ENCODE data around the gene SELENON.
"Not testable (repeated sequence)": the region's sequence is repeated elsewhere in the genome, so short reads cannot be mapped to it uniquely, and the experiment has no call there.

Gene SELENON

GRCh38 chr1:25825605-25826004 is 25.6 kb downstream of the SELENON start:
- no peak for DNase-seq (ENCODE audit: low read depth in 2 of 3, low spot score in 2 of 3)

DNA sequence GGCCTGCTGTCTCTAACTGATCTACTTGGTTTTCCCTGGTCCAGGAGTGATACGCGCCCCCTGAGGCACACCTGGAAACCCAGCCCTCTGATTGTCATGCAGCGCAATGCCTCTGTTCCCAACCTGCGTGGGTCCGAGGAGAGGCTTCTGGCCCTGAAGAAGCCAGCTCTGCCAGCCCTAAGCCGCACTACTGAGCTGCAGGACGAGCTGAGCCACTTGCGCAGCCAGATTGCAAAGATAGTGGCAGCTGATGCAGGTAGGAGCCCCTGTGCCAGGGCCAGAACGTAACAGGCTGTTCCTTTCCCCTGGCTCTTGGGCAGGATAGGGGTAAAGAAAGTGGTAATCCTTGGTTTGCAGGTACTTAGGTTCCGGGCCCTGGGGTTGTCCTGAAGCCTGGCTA is 26.6 kb downstream of the SELENON start:
- no peak for DNase-seq (ENCODE audit: low read depth in 2 of 3, low spot score in 2 of 3)

DNA sequence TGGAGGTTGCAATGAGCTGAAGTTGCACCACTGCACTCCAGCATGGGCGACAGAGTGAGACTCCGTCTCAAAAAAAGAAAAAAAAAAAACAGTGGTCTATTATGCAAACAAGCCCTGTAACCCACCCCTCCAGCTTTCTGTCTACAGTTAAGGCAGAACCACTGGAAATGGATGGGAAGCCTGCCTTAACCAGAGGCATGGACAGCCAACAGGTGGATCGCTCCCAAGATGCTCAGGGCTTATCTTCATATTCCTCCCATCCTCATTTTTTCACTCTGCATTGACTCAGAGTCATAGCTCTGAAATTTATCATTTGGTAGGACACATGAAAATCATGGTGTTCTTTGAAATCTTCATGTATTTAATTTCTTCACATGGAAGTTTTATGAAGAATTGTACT is 28.5 kb downstream of the SELENON start:
- DNase-seq (ENCODE audit: low read depth in 2 of 3, low spot score in 2 of 3): no peak

DNA sequence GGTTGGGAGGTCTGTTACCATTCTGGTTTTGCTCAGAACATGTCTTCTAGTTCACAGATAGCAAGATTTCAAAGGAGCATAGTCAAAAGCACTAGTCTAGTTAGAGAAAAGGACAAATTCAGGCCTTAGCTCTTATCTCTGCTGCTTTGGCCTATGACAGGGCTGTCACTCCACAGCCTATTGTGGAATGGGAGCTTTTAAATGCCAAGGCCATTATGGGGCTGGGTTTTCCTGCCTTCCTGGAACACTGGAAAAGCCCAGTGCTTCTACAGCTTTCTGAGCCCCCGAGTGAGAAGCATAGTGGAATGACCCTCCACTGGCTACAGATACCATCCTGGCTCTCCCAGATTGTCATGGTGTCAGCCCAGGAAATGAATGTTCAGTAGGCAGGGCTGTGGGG is 29.1 kb downstream of the SELENON start:
- no peak for DNase-seq (ENCODE audit: low read depth in 2 of 3, low spot score in 2 of 3)

GRCh38 chr1:25831569-25832196 is 31.7 kb downstream of the SELENON start:
- no peak for DNase-seq (ENCODE audit: low read depth in 2 of 3, low spot score in 2 of 3)

DNA sequence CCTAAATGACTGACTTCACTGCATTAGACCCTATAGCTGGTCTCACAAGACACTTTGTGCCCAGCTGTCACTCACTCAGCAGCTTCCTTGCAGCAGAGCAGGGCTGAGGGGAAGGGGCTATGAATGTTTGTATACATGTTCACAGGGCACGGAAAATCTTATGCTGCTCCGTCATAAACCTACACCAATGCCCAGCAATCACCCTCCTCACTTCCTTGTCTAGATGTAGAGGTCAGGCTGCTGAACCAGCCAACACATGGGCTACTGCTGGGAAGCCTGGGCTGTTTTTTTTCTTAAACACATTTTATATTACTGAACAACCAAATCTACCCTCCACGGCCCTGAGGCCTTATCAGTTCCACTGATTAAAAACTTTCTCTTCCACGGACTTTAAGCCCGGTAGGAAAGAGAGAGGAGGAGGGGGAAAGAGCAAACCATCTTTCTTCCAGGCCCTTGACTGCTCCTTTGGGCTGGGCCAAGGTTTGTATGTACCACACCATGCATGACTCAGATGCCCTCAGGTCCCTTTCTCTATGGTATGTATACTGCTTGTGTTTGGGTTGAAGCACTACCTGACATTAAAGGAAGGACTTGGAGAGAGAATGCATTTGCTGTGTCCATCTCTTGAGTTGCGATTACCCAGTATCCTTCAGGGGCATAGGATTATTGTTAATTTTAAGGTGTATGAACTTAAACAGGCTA is 32.5 kb downstream of the SELENON start:
- no peak for DNase-seq (ENCODE audit: low read depth in 2 of 3, low spot score in 2 of 3)

DNA sequence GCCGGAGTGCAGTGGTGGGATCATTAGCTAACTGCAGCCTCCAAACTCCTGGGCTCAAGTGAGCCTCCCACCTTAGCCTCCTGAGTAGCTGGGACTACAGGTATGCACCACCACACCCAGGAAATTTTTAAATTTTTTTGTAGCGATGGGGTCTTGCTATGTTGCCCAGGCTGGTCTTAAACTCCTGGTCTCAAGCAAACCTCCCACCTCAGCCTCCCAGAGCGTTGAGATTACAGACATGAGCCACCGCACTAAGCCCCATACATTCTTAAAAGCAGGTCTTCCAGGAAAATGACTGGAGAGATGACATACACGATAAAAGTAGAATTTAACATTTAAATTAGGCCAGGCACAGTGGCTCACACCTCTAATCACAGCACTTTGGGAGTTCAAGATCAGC is 33.2 kb downstream of the SELENON start:
- no peak for DNase-seq (ENCODE audit: low read depth in 2 of 3, low spot score in 2 of 3)

DNA sequence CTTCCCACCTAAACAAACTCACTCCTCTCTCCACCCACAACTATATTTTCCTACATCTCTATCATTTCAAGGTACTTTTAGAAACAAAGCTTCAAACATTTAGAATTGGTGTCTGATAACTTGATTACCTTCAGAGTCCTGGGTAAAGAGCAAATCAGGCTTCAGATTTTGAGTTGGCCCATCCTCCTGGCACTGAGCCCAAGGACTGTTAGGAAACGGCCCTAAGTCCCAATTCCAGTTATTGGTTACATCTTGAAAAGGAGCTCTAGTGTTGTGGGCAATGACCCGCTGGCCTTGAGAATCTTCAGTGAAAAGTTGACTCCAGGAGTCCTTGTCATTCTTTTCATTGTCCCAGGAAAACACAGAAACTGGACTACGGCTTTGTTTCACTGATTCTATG is 34.9 kb downstream of the SELENON start:
- no peak for DNase-seq (ENCODE audit: low read depth in 2 of 3, low spot score in 2 of 3)

- no peak for DNase-seq (ENCODE audit: low read depth in 2 of 3, low spot score in 2 of 3)
Observed at GRCh38 chr1:25836695-25837094, 36.7 kb downstream of the SELENON start.

- DNase-seq (ENCODE audit: low read depth in 2 of 3, low spot score in 2 of 3): no peak
Observed at GRCh38 chr1:25837262-25837875, 37.4 kb downstream of the SELENON start.

GRCh38 chr1:25839808-25840207 is 39.8 kb downstream of the SELENON start:
- not testable (repeated sequence) for DNase-seq (ENCODE audit: low read depth in 2 of 3, low spot score in 2 of 3)

DNA sequence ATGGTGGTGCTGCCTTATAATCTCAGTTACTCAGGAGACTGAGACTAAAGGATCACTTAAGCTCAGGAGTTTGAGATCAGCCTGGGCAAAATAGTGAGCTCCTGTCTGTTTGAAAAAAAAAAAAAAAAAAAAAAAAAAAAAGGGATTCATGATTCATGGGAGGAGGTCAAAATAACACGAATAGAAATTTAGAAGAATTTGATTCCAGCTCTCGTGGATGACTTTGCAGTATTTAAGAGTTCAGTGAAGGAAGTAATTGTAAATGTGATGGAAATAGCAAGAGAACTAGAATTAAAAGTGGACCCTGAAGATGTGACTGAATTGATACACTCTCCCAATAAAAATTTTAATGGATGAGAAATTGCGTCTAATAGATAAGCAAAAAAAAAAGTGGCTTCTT is 43.5 kb downstream of the SELENON start:
- DNase-seq (ENCODE audit: low read depth in 2 of 3, low spot score in 2 of 3): no peak

GRCh38 chr1:25844536-25845337 is 44.7 kb downstream of the SELENON start:
- no peak for DNase-seq (ENCODE audit: low read depth in 2 of 3, low spot score in 2 of 3)

- DNase-seq (ENCODE audit: low read depth in 2 of 3, low spot score in 2 of 3): no peak
Observed at GRCh38 chr1:25845664-25846063, 45.7 kb downstream of the SELENON start.

GRCh38 chr1:25847929-25848328 is 47.9 kb downstream of the SELENON start:
- no peak for DNase-seq (ENCODE audit: low read depth in 2 of 3, low spot score in 2 of 3)

DNA sequence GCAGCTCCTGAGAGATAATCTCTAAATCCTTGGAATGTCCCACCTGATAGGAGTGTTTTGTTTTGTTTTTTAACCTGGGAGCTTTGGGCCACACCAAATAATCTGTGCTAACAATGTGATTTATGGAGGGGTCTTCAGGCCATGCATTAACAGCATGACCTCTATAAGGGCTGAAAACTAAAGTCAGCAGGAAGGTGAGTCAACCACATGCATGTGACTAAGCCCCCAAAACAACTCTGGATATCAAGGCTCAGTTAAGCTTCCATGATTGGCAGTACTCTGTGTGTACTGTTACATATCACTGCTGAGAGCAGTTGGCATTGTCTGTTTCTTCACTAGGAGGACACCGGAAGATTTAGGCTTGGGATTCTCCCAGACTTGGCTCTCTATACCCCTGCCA is 48.5 kb downstream of the SELENON start:
- DNase-seq (ENCODE audit: low read depth in 2 of 3, low spot score in 2 of 3): no peak

DNA sequence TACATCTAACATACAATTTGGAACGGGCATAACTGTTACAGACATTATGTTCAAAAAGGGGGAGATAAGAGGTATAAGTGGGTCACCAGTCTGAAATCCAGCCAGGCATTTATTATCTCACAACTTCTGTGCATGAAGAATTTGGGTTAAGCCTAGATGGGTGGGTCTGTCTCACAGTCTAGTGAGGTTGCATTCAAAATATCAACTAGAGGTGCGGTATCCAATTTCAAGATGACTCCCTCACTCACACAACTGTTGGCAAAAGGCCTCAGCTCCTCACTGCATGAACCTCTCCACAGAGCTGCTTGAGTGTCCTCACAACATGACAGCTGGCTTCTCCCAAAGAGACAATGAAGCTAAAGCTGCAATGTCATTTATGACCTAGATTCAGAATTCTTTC is 54.6 kb downstream of the SELENON start:
- DNase-seq (ENCODE audit: low read depth in 2 of 3, low spot score in 2 of 3): no peak

GRCh38 chr1:25856856-25857255 is 56.9 kb downstream of the SELENON start:
- DNase-seq (ENCODE audit: low read depth in 2 of 3, low spot score in 2 of 3): no peak

DNA sequence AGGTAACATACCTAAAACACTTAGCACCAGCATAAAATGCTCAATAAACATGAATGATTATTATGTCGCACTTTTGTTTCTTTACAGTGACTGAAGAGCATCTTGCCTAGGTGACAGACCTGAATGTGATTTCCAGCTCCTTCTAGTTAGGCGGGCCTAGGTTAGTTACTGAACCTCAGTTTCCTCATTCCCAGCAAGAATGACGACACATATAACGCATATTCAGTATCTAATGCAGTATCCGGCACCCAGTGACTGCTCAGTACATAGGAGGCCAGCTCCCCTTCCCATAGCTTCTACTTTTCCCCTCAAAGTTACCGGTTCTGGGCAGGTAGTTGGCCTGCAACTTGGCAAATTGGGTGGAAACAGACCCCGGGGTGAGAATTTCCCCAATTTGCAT is 58.5 kb downstream of the SELENON start:
- no peak for DNase-seq (ENCODE audit: low read depth in 2 of 3, low spot score in 2 of 3)

GRCh38 chr1:25858906-25859789 is 59.2 kb downstream of the SELENON start, which contains the start of gene AUNIP:
Gene AUNIP, minus strand, starts transcription at chr1:25859457. Its CDS starts 100 bp downstream, at chr1:25859357.
- DNase-seq (ENCODE audit: low read depth in 2 of 3, low spot score in 2 of 3): peak; percentile 79 to 93 (median 83)

Measured in activated CD8-positive, alpha-beta memory T cell treated with anti-CD3 and anti-CD28 coated beads for 48 hours (primary cell).